CD4-positive, alpha-beta T cell treated with Interleukin-21 for 1 hour (primary cell): ENCODE measurements around the gene ALDH3B1.

Source experiments
- DNase-seq: peaks from one replicate; pipeline ENCODE4 v3.0.0-alpha.2; 2020

ALDH3B1 gene

DNA sequence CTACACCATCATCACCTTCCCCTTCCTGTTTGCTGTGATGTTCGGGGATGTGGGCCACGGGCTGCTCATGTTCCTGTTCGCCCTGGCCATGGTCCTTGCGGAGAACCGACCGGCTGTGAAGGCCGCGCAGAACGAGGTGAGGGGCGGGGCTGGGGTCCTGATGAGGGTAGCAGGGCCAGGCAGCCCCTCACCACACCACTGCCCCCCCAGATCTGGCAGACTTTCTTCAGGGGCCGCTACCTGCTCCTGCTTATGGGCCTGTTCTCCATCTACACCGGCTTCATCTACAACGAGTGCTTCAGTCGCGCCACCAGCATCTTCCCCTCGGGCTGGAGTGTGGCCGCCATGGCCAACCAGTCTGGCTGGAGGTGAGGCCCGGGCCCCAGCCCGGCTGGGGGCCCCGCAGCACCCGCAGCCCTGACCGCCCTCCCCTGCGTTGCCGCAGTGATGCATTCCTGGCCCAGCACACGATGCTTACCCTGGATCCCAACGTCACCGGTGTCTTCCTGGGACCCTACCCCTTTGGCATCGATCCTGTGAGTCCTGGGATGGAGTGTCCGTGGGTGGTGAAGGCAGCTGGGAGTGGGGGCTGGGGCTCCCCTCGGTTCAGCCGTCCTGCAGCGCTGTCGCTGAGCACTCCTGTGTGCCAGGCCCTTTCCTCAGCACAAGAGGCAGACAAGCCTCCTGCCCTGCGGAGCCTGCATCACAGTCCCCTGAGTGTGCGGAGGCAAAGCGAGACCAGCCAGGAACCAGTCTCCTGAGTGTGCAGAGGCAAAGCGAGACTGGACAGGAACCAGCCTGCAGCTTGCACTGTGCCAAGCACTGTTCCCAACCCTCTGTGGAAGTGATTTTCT lies 37.5 kb downstream of the ALDH3B1 start:
- no peak for DNase-seq

DNA sequence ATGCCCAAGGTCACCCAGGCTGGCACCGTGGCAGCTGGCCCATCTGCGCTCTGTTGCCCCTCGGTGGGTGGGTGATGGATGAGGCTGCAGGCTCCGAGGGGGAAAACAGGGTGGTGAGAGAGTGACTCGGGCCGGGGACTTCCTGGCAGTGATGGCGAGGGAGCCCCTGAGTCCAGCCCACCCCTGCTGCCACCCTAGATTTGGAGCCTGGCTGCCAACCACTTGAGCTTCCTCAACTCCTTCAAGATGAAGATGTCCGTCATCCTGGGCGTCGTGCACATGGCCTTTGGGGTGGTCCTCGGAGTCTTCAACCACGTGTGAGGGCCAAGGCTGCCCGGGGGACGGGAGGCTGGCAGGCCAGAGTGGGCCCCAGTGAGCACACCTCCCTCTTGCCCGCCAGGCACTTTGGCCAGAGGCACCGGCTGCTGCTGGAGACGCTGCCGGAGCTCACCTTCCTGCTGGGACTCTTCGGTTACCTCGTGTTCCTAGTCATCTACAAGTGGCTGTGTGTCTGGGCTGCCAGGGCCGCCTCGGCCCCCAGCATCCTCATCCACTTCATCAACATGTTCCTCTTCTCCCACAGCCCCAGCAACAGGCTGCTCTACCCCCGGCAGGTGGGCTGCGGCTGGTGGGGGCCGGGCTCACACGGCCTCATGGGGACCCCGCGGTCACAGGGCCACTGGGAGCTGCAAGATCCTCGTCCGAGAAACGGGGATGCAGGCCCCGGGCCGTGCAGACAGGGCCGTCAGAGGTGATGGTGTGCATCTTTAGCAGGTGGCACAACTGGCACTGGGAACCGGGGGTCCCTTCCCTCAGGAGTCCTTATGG lies 38.8 kb downstream of the ALDH3B1 start:
- no peak for DNase-seq

DNA sequence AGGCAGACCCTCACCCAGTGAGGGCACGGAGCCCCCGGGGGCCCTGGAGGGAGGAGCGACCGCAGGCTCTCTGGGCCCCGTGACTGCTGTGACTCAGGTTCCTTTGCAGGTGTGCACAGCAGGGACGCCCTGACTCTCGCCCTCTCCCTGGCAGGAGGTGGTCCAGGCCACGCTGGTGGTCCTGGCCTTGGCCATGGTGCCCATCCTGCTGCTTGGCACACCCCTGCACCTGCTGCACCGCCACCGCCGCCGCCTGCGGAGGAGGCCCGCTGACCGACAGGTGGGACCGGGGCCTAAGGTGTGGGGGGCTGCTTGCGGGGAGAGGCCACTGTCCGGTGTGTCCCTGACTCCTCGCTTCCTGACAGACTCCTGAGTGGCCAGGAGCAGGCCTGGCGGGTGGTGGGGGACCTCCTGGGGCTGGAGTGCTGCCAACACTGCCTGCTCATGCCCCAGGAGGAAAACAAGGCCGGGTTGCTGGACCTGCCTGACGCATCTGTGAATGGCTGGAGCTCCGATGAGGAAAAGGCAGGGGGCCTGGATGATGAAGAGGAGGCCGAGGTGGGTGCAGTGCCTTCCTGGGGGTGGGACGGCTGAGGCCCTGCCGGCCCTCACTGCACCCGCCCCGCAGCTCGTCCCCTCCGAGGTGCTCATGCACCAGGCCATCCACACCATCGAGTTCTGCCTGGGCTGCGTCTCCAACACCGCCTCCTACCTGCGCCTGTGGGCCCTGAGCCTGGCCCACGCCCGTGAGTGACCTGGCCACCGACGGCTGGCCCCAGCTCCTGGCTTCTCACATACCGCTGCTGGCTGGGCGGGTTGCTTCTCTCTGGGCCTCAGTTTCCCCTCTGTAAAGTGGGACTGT lies 39.6 kb downstream of the ALDH3B1 start:
- DNase-seq = no peak

DNA sequence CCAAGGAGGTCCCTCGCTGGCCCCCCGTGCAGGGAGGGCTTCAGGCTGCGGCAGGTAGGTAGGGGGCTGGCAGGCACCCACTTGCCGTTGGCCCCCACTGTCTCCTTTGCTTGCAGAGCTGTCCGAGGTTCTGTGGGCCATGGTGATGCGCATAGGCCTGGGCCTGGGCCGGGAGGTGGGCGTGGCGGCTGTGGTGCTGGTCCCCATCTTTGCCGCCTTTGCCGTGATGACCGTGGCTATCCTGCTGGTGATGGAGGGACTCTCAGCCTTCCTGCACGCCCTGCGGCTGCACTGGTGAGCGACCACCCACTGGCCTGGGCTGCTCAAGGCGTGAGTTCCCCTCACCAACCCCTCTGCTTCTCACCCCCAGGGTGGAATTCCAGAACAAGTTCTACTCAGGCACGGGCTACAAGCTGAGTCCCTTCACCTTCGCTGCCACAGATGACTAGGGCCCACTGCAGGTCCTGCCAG lies 40.3 kb downstream of the ALDH3B1 start:
- DNase-seq = no peak

DNA sequence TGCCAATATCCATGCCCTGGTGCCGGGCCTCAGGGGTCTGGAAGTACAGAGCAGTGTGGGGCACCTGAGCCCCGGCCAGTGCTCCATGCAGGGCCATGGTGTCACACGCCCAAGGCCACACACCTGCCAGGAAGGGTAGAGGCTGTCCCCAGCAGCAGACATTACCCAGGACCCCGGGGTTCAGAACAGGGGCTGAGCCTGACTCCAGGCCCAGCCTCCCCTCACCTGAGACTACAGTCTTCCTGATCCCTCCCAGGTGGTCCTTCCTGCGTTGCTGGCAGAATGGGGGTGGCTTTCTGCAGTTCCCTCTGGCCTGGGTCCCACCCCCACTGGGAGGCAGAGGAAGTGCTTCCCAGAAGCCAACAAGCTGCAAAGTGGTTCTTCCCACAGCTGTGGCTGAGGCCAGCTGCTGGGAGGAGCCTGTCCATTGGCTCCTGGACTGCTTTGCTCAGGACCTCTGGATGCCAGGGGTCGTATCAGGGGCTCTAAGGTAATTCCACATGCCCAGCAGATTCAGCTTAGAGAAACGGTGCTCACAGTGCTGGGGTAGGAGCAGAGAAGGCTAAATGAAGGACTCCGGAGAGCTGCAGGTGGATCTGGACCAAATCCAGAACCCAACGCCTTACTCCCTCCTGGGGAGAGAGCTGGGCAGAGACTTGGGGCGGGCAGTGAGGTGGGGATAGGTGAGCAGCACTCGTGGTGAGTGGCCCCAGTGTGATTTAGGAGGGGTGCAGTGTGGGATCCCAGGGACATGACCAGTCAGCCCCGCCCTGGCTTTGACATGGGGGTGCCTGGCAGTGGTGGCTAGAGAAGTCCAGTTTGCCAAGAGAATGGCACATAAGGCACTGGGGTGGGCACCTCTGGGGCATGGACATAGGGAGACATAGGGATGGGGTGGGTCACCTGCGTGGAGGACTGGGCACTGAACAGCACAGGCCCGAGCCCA lies 41.3 kb downstream of the ALDH3B1 start:
- no peak for DNase-seq

DNA sequence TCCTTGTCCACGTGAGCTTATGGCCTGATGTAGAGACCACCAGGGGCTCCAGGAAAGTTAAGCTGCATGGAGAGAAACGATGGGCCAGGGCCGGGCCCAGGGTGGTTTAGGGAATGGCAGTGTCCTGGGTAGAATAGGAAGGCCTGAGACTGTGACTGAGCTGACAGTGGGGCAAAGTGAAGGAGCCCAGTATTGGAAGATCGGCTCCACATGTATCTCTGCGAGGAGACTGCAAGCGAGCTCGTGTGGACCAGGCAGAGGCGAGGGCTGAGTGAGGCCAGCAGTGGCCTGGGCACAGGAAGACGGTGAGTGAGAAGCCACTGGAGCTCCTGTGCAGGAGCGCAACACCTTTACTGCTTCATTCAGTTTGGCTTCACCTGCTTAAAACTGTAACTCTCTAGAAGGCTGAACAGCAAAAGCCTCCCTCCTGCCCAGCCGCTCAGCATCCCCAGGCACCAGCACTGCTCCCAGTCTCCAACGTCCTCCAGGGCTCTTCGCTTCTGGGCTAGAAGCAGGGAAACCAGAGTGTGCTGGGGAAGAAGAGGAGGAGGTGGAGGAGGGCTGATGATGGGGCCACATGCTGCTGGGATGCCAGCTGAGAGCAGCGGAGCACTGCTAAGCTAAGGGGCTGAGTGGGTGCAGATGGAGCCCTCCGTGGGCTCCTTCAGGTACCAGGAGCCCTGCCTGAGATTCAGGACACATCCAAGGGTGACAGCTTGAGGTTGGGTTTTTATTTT lies 42.2 kb downstream of the ALDH3B1 start:
- no peak for DNase-seq

DNA sequence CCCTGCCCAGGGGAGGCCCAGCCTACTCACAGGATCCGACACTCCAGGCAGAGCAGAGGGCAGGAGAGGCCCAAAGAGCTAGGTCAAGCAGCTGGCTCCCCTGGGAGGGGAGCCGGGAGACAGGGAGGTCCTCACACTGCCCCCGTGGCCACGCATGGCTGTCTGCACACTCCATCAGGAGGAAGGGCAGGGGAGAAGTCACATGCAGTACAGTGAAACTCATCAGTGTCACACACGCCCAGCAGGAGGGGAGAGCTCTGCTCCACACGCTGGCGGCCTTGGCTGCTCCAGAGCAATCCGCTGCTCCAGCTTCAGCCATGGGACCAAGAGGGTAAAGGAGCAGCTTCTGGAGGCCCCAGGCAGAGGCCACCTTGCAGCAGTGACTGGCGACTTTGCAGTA lies 43.0 kb downstream of the ALDH3B1 start:
- DNase-seq = no peak

DNA sequence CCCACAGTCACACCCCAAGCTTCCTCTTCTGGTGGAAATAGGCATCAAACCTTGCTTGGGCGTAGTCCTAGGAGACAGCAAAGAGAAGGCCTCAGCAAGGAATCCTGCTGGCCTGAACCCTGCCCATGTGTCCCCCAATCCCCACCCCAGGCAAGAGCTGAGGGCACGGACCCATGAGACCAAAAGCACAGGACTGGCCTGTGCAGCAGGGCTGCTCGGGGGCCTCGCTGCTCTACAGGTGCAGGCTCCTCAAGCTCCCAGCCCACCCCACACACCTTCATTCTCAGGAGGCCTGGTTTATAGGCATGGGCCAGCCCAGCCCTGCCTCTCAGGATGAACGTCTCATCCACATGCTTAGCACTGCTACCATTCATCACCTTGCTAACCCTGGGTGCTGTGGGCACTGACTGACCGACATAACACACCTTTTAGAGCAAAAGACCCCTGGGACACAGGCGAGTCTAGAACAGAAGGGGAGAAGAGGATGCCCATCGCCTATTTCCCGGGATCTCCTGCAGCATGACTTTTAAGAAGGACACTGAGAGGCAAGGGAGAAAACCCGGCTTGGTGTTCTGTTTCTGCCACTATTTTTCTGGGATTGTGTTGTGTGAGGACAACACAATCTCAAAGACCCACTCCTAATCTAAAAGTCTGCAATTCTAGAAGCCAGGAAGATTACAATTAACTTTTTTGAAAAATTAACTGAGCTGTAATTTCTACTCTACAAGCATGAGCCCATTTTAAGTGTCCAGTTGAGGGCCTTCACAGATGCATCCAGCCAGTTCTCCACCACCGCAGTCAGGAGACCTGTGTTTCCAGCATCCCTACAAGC lies 44.1 kb downstream of the ALDH3B1 start:
- no peak for DNase-seq

DNA sequence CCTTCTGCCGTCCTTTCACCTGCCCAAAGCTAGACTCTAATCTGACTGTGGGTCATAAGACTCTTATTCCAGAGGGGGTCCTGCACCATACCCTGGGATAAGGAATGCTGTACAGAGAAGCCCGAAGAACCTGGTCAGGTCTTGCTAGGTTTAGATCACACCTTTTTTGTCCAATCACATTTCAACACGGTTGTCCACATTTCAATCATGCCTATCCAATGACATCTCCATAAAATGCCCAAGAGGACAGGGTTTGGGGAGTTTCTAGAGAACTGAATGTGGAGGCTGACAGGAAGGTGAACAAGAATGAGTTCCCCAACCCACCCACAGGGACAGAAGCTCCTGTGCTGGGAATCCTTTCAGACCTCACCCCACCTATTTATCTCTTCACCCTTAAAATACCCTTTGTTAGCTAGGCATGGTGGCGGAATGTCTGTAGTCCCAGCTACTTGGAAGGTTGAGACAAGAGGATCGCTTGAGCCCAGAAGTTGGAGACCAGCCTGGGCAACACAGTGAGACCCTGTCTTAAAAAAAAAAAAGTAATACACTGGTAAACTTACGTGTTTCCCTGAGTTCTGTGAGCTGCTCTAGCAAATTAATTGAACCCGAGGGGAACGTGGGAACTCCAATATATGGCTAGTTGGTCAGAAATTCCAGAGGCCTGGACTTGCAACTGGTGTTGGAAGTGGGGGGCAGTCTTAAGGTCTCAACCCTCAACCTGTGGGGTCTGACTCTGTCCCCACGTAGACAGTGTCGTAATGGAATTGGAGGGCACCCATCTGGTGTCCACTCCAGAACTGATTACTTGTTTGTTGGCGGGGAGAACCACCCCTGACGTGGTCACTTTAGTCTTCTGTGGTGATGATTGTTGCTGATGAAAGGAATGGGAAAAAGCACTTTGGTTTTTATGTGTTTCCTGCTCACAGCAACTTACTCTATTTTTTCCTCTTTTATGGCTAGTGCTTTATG lies 46.5 kb downstream of the ALDH3B1 start:
- DNase-seq = no peak

DNA sequence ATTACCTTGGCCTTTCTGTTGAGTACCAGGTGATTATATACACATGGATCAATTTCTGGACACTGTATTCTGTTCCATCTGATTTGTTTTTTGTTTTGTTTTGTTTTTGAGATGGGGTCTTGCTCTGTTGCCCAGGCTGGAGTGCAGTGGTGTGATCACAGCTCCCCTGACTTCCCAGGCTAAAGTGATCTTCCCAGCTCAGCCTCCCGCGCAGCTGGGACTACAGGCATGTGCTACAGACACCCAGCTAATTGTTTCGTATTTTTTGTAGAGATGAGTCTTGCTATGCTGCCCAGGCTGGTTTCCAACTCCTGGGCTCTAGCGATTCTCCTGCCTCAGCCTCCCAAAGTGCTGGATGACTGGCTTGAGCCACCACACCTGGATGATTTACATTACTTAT lies 47.7 kb downstream of the ALDH3B1 start:
- DNase-seq = no peak

DNA sequence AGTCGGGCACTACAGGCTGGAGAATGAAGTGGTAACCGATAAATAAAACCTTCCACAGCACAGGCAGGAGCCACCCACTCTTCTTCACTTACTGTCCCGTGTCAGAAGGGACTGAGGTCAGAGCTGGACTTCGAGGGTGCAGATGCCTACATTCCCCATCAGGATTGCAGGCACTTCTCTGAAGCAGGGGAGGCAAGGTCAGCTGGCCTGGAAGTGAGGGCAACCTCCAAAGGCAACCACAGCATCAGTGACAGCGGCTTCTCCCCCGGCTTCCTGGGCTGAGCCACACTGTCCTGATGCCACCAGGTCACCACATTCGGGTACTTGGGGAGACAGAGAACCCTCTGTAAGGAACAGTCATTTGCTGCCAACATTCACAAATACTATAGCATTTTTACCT lies 51.4 kb downstream of the ALDH3B1 start:
- no peak for DNase-seq

DNA sequence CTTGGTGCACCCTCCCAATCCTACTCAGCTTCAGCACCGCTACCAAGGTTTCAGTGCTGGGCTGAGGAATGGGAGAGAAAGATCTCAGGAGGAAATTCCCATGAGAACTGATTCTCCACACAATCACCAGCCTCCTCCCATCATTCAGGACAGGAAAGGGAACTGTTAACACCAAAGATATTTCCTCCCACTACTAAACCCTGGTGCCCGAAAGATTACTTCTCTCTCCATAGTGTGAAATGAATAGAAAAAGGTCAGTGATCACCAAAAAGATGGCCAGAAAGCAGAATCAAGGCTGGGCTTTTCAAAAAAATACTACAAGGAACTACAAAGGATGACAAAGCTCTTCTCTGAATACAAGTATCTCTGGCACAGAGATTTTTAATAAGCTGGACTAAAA lies 54.8 kb downstream of the ALDH3B1 start:
- no peak for DNase-seq

DNA sequence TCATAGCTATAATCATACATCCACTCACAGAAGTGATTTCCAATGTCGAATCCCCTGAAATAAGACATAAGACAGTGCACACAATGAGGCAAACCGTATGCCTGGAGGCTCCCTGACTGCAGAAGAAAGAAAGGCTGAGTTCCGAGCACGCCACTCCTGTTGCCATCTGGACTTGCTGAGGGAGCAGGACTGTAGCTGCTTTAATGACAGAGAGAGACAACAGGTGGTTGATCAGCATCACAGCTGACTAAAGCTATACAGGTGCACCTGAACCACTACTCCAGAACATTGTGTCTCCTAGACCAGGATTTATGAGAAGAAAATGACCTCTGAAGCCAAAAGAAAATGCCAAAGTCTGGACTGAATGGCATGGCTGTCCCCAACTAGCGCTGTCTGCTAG lies 55.7 kb downstream of the ALDH3B1 start:
- DNase-seq = no peak

DNA sequence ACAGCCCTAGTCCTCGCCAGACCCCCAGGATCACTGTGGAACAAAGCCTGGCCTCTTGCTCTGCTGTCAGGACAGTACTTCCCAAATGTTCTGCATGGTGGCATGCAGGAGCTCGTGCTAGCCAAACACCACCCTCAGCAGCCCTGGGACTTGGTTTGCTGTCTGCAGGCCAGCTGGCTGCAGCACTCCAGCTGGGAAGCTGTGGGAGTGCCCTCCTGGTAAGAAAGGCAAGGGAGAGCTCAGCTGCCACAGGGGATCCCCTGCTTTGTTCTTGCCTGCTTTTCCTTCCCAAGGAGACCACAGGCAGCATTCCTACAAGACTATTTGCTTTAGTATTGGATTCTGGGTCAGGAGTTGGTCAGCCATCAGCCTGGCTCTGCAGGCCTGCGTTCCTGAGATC lies 56.6 kb downstream of the ALDH3B1 start:
- DNase-seq = no peak

DNA sequence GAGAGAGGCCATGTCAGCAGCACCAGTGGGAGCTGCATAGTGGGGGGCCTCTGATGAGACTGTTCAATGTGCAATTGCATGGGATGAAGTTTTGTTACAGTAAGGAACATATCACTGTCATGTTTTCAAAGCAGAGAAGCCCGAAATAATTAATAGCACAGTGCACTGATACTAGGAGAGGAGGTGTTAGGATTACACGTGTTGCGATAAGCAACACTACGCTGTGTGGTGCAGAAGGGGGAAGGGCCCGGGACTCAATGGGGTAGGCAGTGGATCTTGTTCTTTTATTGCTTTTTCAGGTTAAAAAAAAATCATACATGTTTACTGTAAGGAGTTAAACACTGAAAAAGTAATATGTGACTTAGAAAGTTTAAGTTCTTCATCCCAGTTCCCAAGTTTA lies 57.9 kb downstream of the ALDH3B1 start:
- no peak for DNase-seq

DNA sequence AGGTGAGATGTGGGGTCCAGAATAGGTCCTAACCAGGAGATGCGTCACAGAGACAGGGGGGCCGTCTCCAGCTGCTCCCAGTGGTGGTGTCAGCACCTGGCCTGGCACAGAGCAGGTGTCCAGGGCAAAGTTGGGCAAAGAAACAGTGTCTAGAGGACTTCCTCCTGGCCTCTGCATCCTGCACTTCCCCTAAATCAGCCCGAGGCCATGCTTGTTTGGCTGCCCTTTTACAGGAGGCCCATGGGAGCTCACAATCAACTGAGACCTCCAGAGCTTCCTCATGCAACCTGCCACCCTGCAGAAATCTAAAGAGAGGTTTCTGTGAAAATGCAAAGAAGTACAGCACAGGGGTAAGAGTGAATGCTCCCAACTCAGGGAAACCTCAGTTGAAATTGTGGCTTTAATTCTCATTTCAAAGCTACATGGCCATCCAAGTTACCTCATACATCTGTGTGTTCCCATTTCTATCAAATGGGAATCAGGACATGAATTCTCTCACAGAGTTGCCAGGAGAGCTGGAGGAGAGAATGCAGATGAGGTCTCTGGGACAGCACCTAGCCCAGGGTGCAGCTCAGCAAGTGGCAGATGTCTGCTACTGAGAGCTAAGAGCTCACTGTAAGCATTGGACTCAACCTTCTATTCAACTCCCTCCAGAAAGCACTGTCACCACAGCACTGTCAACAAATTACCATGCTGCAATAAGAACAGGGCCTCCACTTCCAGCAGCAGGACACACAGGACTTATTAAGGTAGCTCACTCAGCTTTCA lies 61.3 kb downstream of the ALDH3B1 start:
- no peak for DNase-seq

DNA sequence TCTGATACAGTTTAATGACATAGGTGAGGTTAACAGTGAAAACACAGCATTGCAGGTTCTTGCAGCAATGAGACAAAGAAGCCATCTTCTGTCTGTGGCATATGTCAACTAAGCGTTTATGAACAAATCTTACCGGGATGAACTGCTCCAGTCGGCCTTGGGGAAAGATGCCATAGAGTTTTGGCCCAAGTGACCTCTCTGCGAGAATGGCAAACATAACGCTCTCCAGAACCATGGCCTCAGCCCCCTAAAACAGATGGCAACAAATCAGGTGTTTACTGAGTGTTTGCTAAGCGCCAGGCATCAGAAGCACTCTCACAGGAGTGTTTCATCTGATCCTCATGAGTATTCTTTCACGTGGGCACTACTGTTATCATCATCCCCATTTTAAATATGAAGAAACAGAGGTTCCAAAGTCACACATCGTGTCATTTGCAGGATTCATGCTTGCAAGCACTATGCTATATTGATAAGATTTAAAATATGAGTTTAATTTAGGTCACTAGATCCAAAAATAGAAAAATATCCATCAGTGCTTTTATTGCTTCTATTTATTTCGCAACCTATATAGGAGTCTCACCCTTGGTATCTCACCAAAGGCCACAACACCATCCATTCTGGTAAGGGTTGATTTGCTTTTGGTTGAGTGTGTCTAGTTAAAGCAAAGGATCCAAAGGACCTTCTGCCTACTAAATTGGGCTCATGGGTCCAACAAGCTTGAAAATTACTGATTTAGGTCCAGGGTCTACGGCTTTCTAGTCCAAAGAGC lies 64.6 kb downstream of the ALDH3B1 start:
- no peak for DNase-seq
